ENCODE data around the gene INPP4B.

INPP4B gene

GRCh38 chr4:142350871-142351270 lies 495.2 kb downstream of the INPP4B start:
- no peak for DNase-seq (ENCODE audit: low read depth)
- no peak for TF ChIP-seq CTCF (IDR thresholded peaks at IDR 0.05; ENCODE audit: control insufficient read depth, insufficient read depth, low read depth, low read length, missing control alignments)
- no peak overlapping the region for H3K4me3 ChIP-seq (ENCODE audit: control insufficient read depth, low read depth, low read length)

GRCh38 chr4:142348613-142349021 lies 497.5 kb downstream of the INPP4B start:
- no peak for DNase-seq (ENCODE audit: low read depth)
- no peak overlapping the region for H3K4me3 ChIP-seq (ENCODE audit: control insufficient read depth, low read depth, low read length)
- no peak for TF ChIP-seq CTCF (IDR thresholded peaks at IDR 0.05; ENCODE audit: control insufficient read depth, insufficient read depth, low read depth, low read length, missing control alignments)

GRCh38 chr4:142347241-142347640 lies 498.9 kb downstream of the INPP4B start:
- no peak for TF ChIP-seq CTCF (IDR thresholded peaks at IDR 0.05; ENCODE audit: control insufficient read depth, insufficient read depth, low read depth, low read length, missing control alignments)
- no peak for DNase-seq (ENCODE audit: low read depth)
- H3K4me3 ChIP-seq (ENCODE audit: control insufficient read depth, low read depth, low read length), result no peak overlapping the region

GRCh38 chr4:142345924-142346323 lies 500.2 kb downstream of the INPP4B start:
- TF ChIP-seq CTCF (IDR thresholded peaks at IDR 0.05; ENCODE audit: control insufficient read depth, insufficient read depth, low read depth, low read length, missing control alignments), result no peak
- DNase-seq (ENCODE audit: low read depth), result no peak

GRCh38 chr4:142341268-142341667 lies 504.8 kb downstream of the INPP4B start:
- H3K4me3 ChIP-seq (ENCODE audit: control insufficient read depth, low read depth, low read length), result no peak overlapping the region
- no peak for TF ChIP-seq CTCF (IDR thresholded peaks at IDR 0.05; ENCODE audit: control insufficient read depth, insufficient read depth, low read depth, low read length, missing control alignments)
- DNase-seq (ENCODE audit: low read depth), result no peak

More at GRCh38 chr4:142345924-142346323, 500.2 kb downstream of the INPP4B start:
- H3K4me3 ChIP-seq (ENCODE audit: control insufficient read depth, low read depth, low read length), result no peak overlapping the region

- H3K4me3 ChIP-seq (ENCODE audit: control insufficient read depth, low read depth, low read length), result no peak overlapping the region
- DNase-seq (ENCODE audit: low read depth), result no peak
- TF ChIP-seq CTCF (IDR thresholded peaks at IDR 0.05; ENCODE audit: control insufficient read depth, insufficient read depth, low read depth, low read length, missing control alignments), result no peak
Measured at GRCh38 chr4:142339053-142339452, 507.0 kb downstream of the INPP4B start.

All from AG09309 (cell line).